ENCODE data around the gene GUCD1.

DNA sequence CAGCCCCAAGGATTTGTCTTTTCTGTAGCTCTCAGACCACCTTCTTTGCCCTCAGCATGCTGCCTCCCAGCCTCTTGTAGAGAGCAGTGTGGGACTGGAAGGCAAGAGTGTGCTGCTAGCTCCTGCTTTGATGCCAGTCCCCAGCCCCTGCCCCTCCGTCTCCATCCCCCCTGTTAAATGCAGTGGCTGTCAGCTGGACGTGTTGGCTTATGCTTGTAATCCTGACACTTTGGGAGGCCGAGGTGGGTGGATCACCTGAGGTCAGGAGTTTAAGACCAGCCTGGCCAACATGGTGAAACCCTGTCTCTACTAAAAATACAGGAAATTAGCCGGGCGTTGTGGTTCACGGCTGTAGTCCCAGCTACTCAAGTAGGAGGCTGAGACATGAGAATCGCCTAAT lies 16.3 kb upstream of the GUCD1 start:
- TF ChIP-seq, protein P1, sequence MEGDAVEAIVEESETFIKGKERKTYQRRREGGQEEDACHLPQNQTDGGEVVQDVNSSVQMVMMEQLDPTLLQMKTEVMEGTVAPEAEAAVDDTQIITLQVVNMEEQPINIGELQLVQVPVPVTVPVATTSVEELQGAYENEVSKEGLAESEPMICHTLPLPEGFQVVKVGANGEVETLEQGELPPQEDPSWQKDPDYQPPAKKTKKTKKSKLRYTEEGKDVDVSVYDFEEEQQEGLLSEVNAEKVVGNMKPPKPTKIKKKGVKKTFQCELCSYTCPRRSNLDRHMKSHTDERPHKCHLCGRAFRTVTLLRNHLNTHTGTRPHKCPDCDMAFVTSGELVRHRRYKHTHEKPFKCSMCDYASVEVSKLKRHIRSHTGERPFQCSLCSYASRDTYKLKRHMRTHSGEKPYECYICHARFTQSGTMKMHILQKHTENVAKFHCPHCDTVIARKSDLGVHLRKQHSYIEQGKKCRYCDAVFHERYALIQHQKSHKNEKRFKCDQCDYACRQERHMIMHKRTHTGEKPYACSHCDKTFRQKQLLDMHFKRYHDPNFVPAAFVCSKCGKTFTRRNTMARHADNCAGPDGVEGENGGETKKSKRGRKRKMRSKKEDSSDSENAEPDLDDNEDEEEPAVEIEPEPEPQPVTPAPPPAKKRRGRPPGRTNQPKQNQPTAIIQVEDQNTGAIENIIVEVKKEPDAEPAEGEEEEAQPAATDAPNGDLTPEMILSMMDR (IDR thresholded peaks at IDR 0.05; ENCODE audit: low read length) = no peak
- no peak for TF ChIP-seq EZH2 (IDR thresholded peaks at IDR 0.05; ENCODE audit: borderline replicate concordance, low read length)

Data from OCI-LY1 (cell line).